GM13977 (cell line): ENCODE data around the gene CFAP92.
"Not testable (repeated sequence)": the region's sequence is repeated elsewhere in the genome, so short reads cannot be mapped to it uniquely, and the experiment has no call there.

Source experiments
- DNase-seq: peaks from one replicate; pipeline ENCODE4 v3.0.0; 2012; ENCODE audit warnings: low spot score
- in situ Hi-C: fragments of 300-500 bp; cut with MboI; formaldehyde crosslinking; loops from one replicate; pipeline ENCODE4 v1.12.0; 2022; ENCODE audit warnings: low sequenced_read_pairs, low pct_unique_long_range_greater_than_20kb, mixed read lengths, inconsistent platforms; ENCODE audit not compliant: unreplicated experiment
- TF ChIP-seq, protein P1 (sequence below): IDR thresholded peaks from 2 replicates; pipeline ENCODE4 v1.5.1; 2012; ENCODE audit warnings: mild to moderate bottlenecking, control low read depth; ENCODE audit not compliant: insufficient read depth; ENCODE audit errors: extremely low read depth, missing control alignments

The CFAP92 gene

GRCh38 chr3:128895843-128896697 is 97.8 kb downstream of the CFAP92 start:
- TF ChIP-seq, protein P1, sequence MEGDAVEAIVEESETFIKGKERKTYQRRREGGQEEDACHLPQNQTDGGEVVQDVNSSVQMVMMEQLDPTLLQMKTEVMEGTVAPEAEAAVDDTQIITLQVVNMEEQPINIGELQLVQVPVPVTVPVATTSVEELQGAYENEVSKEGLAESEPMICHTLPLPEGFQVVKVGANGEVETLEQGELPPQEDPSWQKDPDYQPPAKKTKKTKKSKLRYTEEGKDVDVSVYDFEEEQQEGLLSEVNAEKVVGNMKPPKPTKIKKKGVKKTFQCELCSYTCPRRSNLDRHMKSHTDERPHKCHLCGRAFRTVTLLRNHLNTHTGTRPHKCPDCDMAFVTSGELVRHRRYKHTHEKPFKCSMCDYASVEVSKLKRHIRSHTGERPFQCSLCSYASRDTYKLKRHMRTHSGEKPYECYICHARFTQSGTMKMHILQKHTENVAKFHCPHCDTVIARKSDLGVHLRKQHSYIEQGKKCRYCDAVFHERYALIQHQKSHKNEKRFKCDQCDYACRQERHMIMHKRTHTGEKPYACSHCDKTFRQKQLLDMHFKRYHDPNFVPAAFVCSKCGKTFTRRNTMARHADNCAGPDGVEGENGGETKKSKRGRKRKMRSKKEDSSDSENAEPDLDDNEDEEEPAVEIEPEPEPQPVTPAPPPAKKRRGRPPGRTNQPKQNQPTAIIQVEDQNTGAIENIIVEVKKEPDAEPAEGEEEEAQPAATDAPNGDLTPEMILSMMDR, result no peak
- in situ Hi-C loops, result no loop called here
- DNase-seq, result no peak

DNA sequence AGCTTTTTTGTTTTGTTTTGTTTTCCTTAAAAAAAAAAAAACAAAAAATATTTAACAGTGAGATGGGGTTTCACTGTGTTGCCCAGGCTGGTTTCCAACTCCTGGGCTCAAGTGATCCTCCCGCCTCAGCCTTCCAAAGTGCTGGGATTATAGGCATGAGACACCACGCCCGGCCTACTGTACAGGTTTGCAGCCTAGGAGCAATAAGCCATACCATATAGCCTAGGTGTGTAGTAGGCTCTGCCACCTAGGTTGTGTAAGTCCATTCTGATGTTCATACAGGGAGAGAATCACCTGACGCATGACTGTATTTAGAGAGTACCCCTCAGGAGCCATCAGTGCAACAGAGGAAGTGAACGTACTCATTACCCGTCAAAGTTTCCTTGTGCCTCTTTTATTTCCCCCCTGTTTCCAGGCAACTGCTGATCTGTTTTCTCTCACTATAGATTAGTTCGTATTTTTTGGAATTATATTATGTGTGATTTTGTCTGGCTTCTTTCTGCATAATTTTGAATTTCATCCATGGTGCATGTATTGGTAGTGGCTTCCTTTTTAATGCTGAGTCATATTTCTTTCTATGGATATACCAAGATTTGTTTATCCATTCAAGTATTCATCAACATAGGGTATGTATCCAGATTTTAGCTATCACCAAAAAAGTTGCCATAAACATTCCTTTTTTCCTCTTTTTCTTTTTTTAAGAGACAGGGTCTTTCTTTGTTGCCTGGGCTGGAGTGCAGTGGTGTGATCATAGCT is 104.6 kb downstream of the CFAP92 start:
- in situ Hi-C loops, result no loop called here
- no peak for DNase-seq

GRCh38 chr3:128884992-128885391 is 108.9 kb downstream of the CFAP92 start:
- no peak for DNase-seq
- in situ Hi-C loops, result no loop called here
- TF ChIP-seq, protein P1, result no peak

More for the DNA sequence above, 104.6 kb downstream of the CFAP92 start:
- TF ChIP-seq, protein P1, result no peak

- DNase-seq, result no peak
- in situ Hi-C loops, result no loop called here
- TF ChIP-seq, protein P1, result no peak
Measured at GRCh38 chr3:128882719-128883118, 111.2 kb downstream of the CFAP92 start.

- TF ChIP-seq, protein P1, result no peak
- in situ Hi-C loops, result no loop called here
- DNase-seq, result no peak
Measured at GRCh38 chr3:128881576-128881975, 112.3 kb downstream of the CFAP92 start.

- in situ Hi-C loops, DNase-seq: not testable (repeated sequence)
Measured at GRCh38 chr3:128880455-128880854, 113.4 kb downstream of the CFAP92 start.

- TF ChIP-seq, protein P1, result no peak
- DNase-seq, result peak; percentile 31
Measured at GRCh38 chr3:128879991-128880390, 113.9 kb downstream of the CFAP92 start.

More at GRCh38 chr3:128879991-128880390, 113.9 kb downstream of the CFAP92 start:
- in situ Hi-C loops, result no loop called here
